Measurements from ENCODE around the gene PSMD6. TPM values are rescaled to one million over a fixed set of nuclear protein-coding genes. Genes with fewer than 3 reads are reported as not detected.

Gene PSMD6
- total RNA-seq, 1 experiment from 2014 or later, result 62.7 TPM

GRCh38 chr3:64061628-64062027, 38.3 kb upstream of the PSMD6 start:
- no peaks in the 10 kb centered on the region for H3K27me3 Mint-ChIP-seq (ENCODE audit: insufficient read depth, unreplicated experiment)
- ChIA-PET CTCF (interaction anchor here (1.0 kb wide), 1 partner anchor 423 kb away, joined by 4 read pairs; no protein-coding TSS in a partner anchor), POLR2A (no interaction called here)
- no peaks in the 10 kb centered on the region for H3K9me3 Mint-ChIP-seq (ENCODE audit: unreplicated experiment)
- TF ChIP-seq CTCF (IDR thresholded peaks at IDR 0.05; ENCODE audit: unreplicated experiment), result no peak
- intact Hi-C loops (cut with micrococcal nuclease), result no loop called here
- DNase-seq (ENCODE audit: unreplicated experiment), result no peak
- peaks cover 5% of the 10 kb centered on the region for H3K4me1 Mint-ChIP-seq (ENCODE audit: insufficient read depth, unreplicated experiment)
- no TSS peak for BruUV-seq (replicated peaks)
- H3K36me3 Mint-ChIP-seq (ENCODE audit: insufficient read depth, unreplicated experiment), result no peaks in the 10 kb centered on the region
- no peak overlapping the region for H3K4me3 Mint-ChIP-seq (ENCODE audit: unreplicated experiment)
- no peak overlapping the region for H3K27ac Mint-ChIP-seq (ENCODE audit: low read depth, unreplicated experiment)

GRCh38 chr3:64059484-64060175, 36.3 kb upstream of the PSMD6 start:
- intact Hi-C loops (cut with micrococcal nuclease), result no loop called here

GRCh38 chr3:64058566-64058965, 35.3 kb upstream of the PSMD6 start:
- Mint-ChIP-seq H3K4me1 (ENCODE audit: insufficient read depth, unreplicated experiment) (peaks cover 11% of the 10 kb centered on the region), H3K36me3 (ENCODE audit: insufficient read depth, unreplicated experiment) (no peaks in the 10 kb centered on the region), H3K27me3 (ENCODE audit: insufficient read depth, unreplicated experiment) (no peaks in the 10 kb centered on the region), H3K4me3 (ENCODE audit: unreplicated experiment) (no peak overlapping the region), H3K27ac (ENCODE audit: low read depth, unreplicated experiment) (no peak overlapping the region), H3K9me3 (ENCODE audit: unreplicated experiment) (no peaks in the 10 kb centered on the region)
- TF ChIP-seq CTCF (IDR thresholded peaks at IDR 0.05; ENCODE audit: unreplicated experiment), result no peak
- CTCF ChIA-PET, result no interaction called here
- no peak for DNase-seq (ENCODE audit: unreplicated experiment)
- POLR2A ChIA-PET, result interaction anchor here (0.6 kb wide), 1 partner anchor 29 kb away, joined by 3 read pairs; no protein-coding TSS in a partner anchor
- BruUV-seq (replicated peaks), result no TSS peak
- intact Hi-C loops (cut with micrococcal nuclease), result no loop called here

More at GRCh38 chr3:64059484-64060175, 36.3 kb upstream of the PSMD6 start:
- Mint-ChIP-seq H3K27me3 (ENCODE audit: insufficient read depth, unreplicated experiment) (no peaks in the 10 kb centered on the region), H3K36me3 (ENCODE audit: insufficient read depth, unreplicated experiment) (no peaks in the 10 kb centered on the region), H3K27ac (ENCODE audit: low read depth, unreplicated experiment) (no peak overlapping the region), H3K4me3 (ENCODE audit: unreplicated experiment) (no peak overlapping the region), H3K9me3 (ENCODE audit: unreplicated experiment) (no peaks in the 10 kb centered on the region), H3K4me1 (ENCODE audit: insufficient read depth, unreplicated experiment) (peaks cover 6% of the 10 kb centered on the region)
- POLR2A ChIA-PET, result interaction anchor here (0.7 to 1.2 kb wide), 4 partner anchors 7 to 391 kb away, joined by 3 read pairs; no protein-coding TSS in a partner anchor
- no peak for TF ChIP-seq CTCF (IDR thresholded peaks at IDR 0.05; ENCODE audit: unreplicated experiment)
- CTCF ChIA-PET, result interaction anchor here (1.5 kb wide), 1 partner anchor 36 kb away, joined by 3 read pairs; the partner anchor contains the start of gene PSMD6
- no TSS peak for BruUV-seq (replicated peaks)
- no peak for DNase-seq (ENCODE audit: unreplicated experiment)

- H3K27ac Mint-ChIP-seq (ENCODE audit: low read depth, unreplicated experiment), result no peak overlapping the region
- intact Hi-C loops (cut with micrococcal nuclease), result no loop called here
- H3K9me3 Mint-ChIP-seq (ENCODE audit: unreplicated experiment), result no peaks in the 10 kb centered on the region
- ChIA-PET CTCF (interaction anchor here (0.9 to 1.0 kb wide), 2 partner anchors 26 to 62 kb away, joined by 3 to 4 read pairs; no protein-coding TSS in a partner anchor), POLR2A (no interaction called here)
- H3K4me1 Mint-ChIP-seq (ENCODE audit: insufficient read depth, unreplicated experiment), result peaks cover 11% of the 10 kb centered on the region
- no peak for TF ChIP-seq CTCF (IDR thresholded peaks at IDR 0.05; ENCODE audit: unreplicated experiment)
- no TSS peak for BruUV-seq (replicated peaks)
- no peaks in the 10 kb centered on the region for H3K27me3 Mint-ChIP-seq (ENCODE audit: insufficient read depth, unreplicated experiment)
- H3K36me3 Mint-ChIP-seq (ENCODE audit: insufficient read depth, unreplicated experiment), result no peaks in the 10 kb centered on the region
- H3K4me3 Mint-ChIP-seq (ENCODE audit: unreplicated experiment), result no peak overlapping the region
- no peak for DNase-seq (ENCODE audit: unreplicated experiment)
Observed at GRCh38 chr3:64057231-64057630, 33.9 kb upstream of the PSMD6 start.
